HCT116 (cell line): Measurements from ENCODE around the gene TDRD9.

ENCODE experiments used
- EZH2 ChIP-seq: fragments of 200-600 bp; sonication (generic); IDR thresholded peaks from 2 replicates; pipeline ENCODE4 v1.6.1; 2017; ENCODE audit warnings: antibody characterized with exemption, mixed run types
- EZH2phosphoT487 ChIP-seq: fragments of 200-600 bp; IDR thresholded peaks from 2 replicates; pipeline ENCODE4 v1.6.1; 2018; ENCODE audit warnings: antibody characterized with exemption, borderline replicate concordance
- POLR2A ChIP-seq: IDR thresholded peaks from 2 replicates; pipeline ENCODE4 v1.7.0; 2011; ENCODE audit warnings: borderline replicate concordance; ENCODE audit not compliant: insufficient read depth, insufficient read length; ENCODE audit errors: extremely low read depth
- POLR2AphosphoS5 ChIP-seq: IDR thresholded peaks from 2 replicates; pipeline ENCODE4 v1.6.1; 2011; ENCODE audit warnings: mild to moderate bottlenecking, low read depth, low read length, moderate library complexity
- YY1 ChIP-seq: IDR thresholded peaks from 2 replicates; pipeline ENCODE4 v1.6.1; 2011; ENCODE audit warnings: low read length, low read depth, moderate library complexity, mild to moderate bottlenecking; ENCODE audit not compliant: insufficient replicate concordance; ENCODE audit errors: extremely low read depth
- TF ChIP-seq, protein P1 (sequence below): IDR thresholded peaks from 2 replicates; pipeline ENCODE4 v1.6.1; 2012
- TF ChIP-seq, protein P2 (sequence below), 3 experiments: fragments of 200-600 bp in 1 of 3; sonication (generic) in 1 of 3; IDR thresholded peaks in 2 of 3; conservative IDR thresholded peaks in 1 of 3; 2 replicates each; pipeline ENCODE4 v1.5.1; 2012 to 2017; ENCODE audit warnings: low read depth in 2 of 3, low read length in 2 of 3, antibody characterized with exemption in 1 of 3, borderline replicate concordance in 1 of 3, control low read depth in 1 of 3, mild to moderate bottlenecking in 1 of 3, mixed read lengths in 1 of 3, mixed run types in 1 of 3, moderate library complexity in 1 of 3; ENCODE audit not compliant: insufficient read depth in 1 of 3

DNA sequence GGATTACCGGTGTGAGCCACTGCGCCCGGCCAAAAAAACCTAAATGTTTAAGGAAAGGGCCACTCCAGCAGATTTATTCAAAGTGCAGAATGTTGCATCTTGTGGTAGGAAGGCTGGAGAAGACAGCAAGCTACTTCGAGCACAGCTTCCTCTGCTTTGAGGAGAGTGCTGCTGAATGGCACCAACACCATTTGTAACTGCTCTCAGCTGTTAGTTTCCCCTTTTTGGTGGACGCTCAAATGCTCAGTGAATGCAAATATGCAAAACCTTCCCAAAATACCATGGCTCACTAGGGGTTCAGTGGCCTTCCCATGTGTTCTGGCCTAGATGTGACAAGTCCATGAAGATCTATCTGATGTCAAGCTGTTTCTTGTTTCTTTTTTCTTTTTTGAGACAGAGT, 2.9 kb upstream of the TDRD9 start:
- TF ChIP-seq EZH2phosphoT487 (no peak), POLR2A (no peak), POLR2AphosphoS5 (no peak), YY1 (no peak), EZH2 (no peak)
- TF ChIP-seq, protein P1, sequence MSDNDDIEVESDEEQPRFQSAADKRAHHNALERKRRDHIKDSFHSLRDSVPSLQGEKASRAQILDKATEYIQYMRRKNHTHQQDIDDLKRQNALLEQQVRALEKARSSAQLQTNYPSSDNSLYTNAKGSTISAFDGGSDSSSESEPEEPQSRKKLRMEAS, result no peak
- TF ChIP-seq, protein P2, sequence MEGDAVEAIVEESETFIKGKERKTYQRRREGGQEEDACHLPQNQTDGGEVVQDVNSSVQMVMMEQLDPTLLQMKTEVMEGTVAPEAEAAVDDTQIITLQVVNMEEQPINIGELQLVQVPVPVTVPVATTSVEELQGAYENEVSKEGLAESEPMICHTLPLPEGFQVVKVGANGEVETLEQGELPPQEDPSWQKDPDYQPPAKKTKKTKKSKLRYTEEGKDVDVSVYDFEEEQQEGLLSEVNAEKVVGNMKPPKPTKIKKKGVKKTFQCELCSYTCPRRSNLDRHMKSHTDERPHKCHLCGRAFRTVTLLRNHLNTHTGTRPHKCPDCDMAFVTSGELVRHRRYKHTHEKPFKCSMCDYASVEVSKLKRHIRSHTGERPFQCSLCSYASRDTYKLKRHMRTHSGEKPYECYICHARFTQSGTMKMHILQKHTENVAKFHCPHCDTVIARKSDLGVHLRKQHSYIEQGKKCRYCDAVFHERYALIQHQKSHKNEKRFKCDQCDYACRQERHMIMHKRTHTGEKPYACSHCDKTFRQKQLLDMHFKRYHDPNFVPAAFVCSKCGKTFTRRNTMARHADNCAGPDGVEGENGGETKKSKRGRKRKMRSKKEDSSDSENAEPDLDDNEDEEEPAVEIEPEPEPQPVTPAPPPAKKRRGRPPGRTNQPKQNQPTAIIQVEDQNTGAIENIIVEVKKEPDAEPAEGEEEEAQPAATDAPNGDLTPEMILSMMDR (IDR thresholded peaks at IDR 0.05 in 2 of 3, conservative IDR thresholded peaks at IDR 0.05 in 1 of 3; ENCODE audit: borderline replicate concordance in 1 of 3, insufficient read depth in 1 of 3, low read depth in 2 of 3, low read length in 2 of 3), result no peak
